A549 (cell line): Measurements from ENCODE around the gene EPS8L3.

ENCODE experiments used
- CBX2 ChIP-seq: fragments of 200-600 bp; sonication (generic); IDR thresholded peaks from 2 replicates; pipeline ENCODE4 v1.6.1; 2016; ENCODE audit warnings: low read depth, mild to moderate bottlenecking, borderline replicate concordance
- CEBPB ChIP-seq, 2 experiments: fragments of >200 bp in 1 of 2; sonication (Bioruptor Twin) in 1 of 2; formaldehyde crosslinking in 1 of 2; IDR thresholded peaks; 2 replicates each; pipeline ENCODE4 v1.6.1; 2012 to 2016
- CHD2 ChIP-seq: fragments of 150-350 bp; IDR thresholded peaks from 2 replicates; pipeline ENCODE4 v1.6.1; 2014; ENCODE audit warnings: low read length; ENCODE audit not compliant: partially characterized antibody
- CTCF ChIP-seq: fragments of >200 bp; sonication (Bioruptor Twin); formaldehyde crosslinking; IDR thresholded peaks from 3 replicates; pipeline ENCODE4 v1.5.1; 2016
- EP300 ChIP-seq, 2 experiments: fragments of >200 bp; sonication (Bioruptor Twin); formaldehyde crosslinking; IDR thresholded peaks; 2 replicates in 1 of 2; 3 replicates in 1 of 2; pipeline ENCODE4 v1.6.1; 2016 to 2017
- ESRRA ChIP-seq: fragments of 150-350 bp; IDR thresholded peaks from 2 replicates; pipeline ENCODE4 v1.6.1; 2014; ENCODE audit warnings: mild to moderate bottlenecking, low read length, borderline replicate concordance
- KDM5A ChIP-seq: fragments of 200-600 bp; sonication (generic); IDR thresholded peaks from 2 replicates; pipeline ENCODE4 v1.6.1; 2016; ENCODE audit warnings: antibody characterized with exemption, mild to moderate bottlenecking
- MAX ChIP-seq: IDR thresholded peaks from 2 replicates; pipeline ENCODE4 v1.6.1; 2012
- NFE2L2 ChIP-seq: fragments of 150-350 bp; conservative IDR thresholded peaks from 2 replicates; pipeline ENCODE4 v1.6.1; 2014; ENCODE audit warnings: low read length
- POLR2A ChIP-seq: IDR thresholded peaks from 2 replicates; pipeline ENCODE4 v1.6.1; 2012; ENCODE audit warnings: mild to moderate bottlenecking, low read length
- POLR2AphosphoS2 ChIP-seq: conservative IDR thresholded peaks from 2 replicates; pipeline ENCODE4 v1.6.1; 2012; ENCODE audit warnings: low read length, improper control_type of control experiment, inconsistent platforms
- RAD21 ChIP-seq, 2 experiments: fragments of >200 bp in 1 of 2; sonication (Bioruptor Twin) in 1 of 2; formaldehyde crosslinking in 1 of 2; IDR thresholded peaks in 1 of 2; conservative IDR thresholded peaks in 1 of 2; 2 replicates in 1 of 2; 3 replicates in 1 of 2; pipeline ENCODE4 v1.6.1; 2012 to 2018; ENCODE audit warnings: inconsistent platforms in 1 of 2
- REST ChIP-seq: fragments of 200-600 bp; sonication (generic); IDR thresholded peaks from 2 replicates; pipeline ENCODE4 v1.6.1; 2016; ENCODE audit warnings: antibody characterized with exemption, mild to moderate bottlenecking, moderate library complexity
- SMC3 ChIP-seq: fragments of >200 bp; sonication (Bioruptor Twin); formaldehyde crosslinking; IDR thresholded peaks from 3 replicates; pipeline ENCODE4 v1.6.1; 2018; ENCODE audit warnings: inconsistent platforms

- no peak for TF ChIP-seq POLR2A
- no peak for TF ChIP-seq NFE2L2
- no peak for TF ChIP-seq SMC3
- TF ChIP-seq CTCF: no peak
- no peak for TF ChIP-seq CEBPB (IDR thresholded peaks at IDR 0.05)
- TF ChIP-seq RAD21 (conservative IDR thresholded peaks at IDR 0.05 in 1 of 2, IDR thresholded peaks at IDR 0.05 in 1 of 2): no peak
- no peak for TF ChIP-seq EP300 (IDR thresholded peaks at IDR 0.05)
- no peak for TF ChIP-seq POLR2AphosphoS2
- TF ChIP-seq REST: no peak
- no peak for TF ChIP-seq KDM5A
- no peak for TF ChIP-seq CHD2
- TF ChIP-seq ESRRA: no peak
- TF ChIP-seq CBX2: no peak
- no peak for TF ChIP-seq MAX
These were observed 43.7 kb upstream of the EPS8L3 start for GRCh38 chr1:109807402-109807801.
